ENCODE data around the gene PHOX2A. TPM values are rescaled to one million over a fixed set of nuclear protein-coding genes. Genes with fewer than 3 reads are reported as not detected.

The PHOX2A gene
- total RNA-seq, 1 donor from 2014 or later, result not detected

DNA sequence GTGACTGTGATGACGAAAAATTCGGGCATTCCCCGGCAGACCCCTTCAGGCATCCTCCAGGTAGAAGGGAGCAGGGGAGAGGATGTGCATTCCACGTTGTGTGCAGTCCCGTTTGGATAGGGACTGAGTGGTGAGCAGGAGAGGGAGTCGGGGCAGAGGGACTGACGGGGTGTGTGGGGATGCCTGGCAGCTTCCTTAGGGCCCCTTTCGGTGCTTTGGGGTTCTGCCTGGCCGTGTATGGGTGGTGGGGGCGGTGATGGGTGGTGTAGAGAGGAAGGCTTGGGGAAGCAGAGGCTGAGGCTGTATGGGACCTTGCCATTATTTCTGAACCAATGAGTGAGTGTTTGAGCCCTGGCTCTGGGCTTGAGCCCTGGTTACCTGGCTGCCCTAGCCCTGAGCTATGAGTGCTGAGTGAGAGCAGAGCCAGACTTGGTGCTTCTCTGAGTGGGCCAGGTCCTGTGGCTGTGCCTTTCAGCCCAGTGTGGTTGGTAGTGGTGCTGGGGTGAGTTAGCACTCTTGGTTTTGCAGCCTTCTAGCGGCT is 18.5 kb downstream of the PHOX2A start:
- Mint-ChIP-seq H3K36me3 (ENCODE audit: unreplicated experiment) (peaks cover 10% of the 10 kb centered on the region), H3K27me3 (ENCODE audit: unreplicated experiment) (no peaks in the 10 kb centered on the region), H3K9me3 (ENCODE audit: unreplicated experiment) (no peaks in the 10 kb centered on the region), H3K4me3 (ENCODE audit: unreplicated experiment) (peak overlapping the region; percentile 86), H3K27ac (ENCODE audit: unreplicated experiment) (peak overlapping the region; percentile 79), H3K4me1 (ENCODE audit: unreplicated experiment) (peaks cover 50% of the 10 kb centered on the region)
- DNase-seq (ENCODE audit: extremely low spot score, unreplicated experiment), result peak; percentile 54
- no peak for TF ChIP-seq CTCF (IDR thresholded peaks at IDR 0.05)

GRCh38 chr11:72224564-72225410 is 19.2 kb downstream of the PHOX2A start, which contains the start of gene INPPL1:
INPPL1 (plus strand) TSS chr11:72224767; CDS start chr11:72224985, 218 bp downstream.
- H3K27me3 Mint-ChIP-seq (ENCODE audit: unreplicated experiment), result no peaks in the 10 kb centered on the region
- peak within 1 kb of the TSS; percentile 97 for H3K27ac Mint-ChIP-seq (ENCODE audit: unreplicated experiment)
- no peaks in the 10 kb centered on the region for H3K9me3 Mint-ChIP-seq (ENCODE audit: unreplicated experiment)
- H3K36me3 Mint-ChIP-seq (ENCODE audit: unreplicated experiment), result peaks cover 6% of the 10 kb centered on the region
- no peak for TF ChIP-seq CTCF (IDR thresholded peaks at IDR 0.05)
- peak; percentile 86 for DNase-seq (ENCODE audit: extremely low spot score, unreplicated experiment)
- peak within 1 kb of the TSS; percentile 95 for H3K4me3 Mint-ChIP-seq (ENCODE audit: unreplicated experiment)
- peaks cover 50% of the 10 kb centered on the region for H3K4me1 Mint-ChIP-seq (ENCODE audit: unreplicated experiment)

DNA sequence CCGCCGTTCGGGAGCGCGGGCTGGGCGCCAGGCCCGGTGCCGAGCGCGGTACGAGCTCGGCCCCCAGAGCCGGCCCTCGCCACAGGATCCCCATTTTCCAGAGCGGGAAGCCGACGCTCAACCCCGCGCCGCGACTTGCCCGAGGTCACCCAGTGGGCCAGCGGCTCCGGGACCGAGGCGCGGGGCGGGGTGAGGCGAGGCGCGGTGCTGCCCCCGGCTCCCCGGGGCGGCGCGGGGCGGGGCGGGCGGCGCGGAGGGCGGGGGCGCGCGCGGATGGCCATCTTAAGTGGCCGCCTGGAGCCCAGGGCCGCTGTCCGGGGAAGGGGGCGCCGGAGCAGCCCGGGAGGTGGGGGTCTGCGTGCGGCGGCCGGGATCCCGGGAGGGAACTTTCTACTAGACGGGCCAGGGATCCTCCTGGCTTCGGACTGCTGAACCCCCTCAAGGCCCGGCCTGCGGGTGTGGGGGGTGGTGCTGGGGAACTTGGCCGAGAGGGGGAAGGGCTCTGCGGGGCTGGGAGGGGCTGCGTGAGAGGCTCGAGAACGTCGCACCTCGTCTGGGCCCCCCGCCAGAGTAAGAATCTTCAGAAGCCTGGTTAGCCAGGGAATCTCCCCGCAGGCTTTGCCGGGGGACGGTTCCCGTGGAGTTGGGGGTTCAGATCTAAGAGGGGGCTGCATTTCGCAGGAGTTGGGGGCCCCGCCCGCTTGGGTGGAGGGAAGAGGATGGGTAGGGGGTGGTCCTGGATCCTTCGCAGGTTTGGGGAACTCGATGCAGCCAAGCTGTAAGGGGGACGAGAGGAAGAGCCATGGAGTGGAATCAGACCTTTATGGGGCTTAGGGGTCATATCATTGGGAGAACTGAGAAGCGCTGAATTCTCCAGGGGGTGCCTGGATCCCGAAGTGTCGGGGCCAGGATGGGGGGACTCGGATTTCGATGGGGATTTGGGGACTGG is 20.1 kb downstream of the PHOX2A start:
- peaks cover under 1% of the 10 kb centered on the region for H3K27me3 Mint-ChIP-seq (ENCODE audit: unreplicated experiment)
- peak overlapping the region; percentile 97 for H3K27ac Mint-ChIP-seq (ENCODE audit: unreplicated experiment)
- peak; percentile 91 for DNase-seq (ENCODE audit: extremely low spot score, unreplicated experiment)
- peaks cover 1% of the 10 kb centered on the region for H3K36me3 Mint-ChIP-seq (ENCODE audit: unreplicated experiment)
- H3K4me3 Mint-ChIP-seq (ENCODE audit: unreplicated experiment), result peak overlapping the region; percentile 95
- H3K4me1 Mint-ChIP-seq (ENCODE audit: unreplicated experiment), result peaks cover 48% of the 10 kb centered on the region
- H3K9me3 Mint-ChIP-seq (ENCODE audit: unreplicated experiment), result no peaks in the 10 kb centered on the region
- no peak for TF ChIP-seq CTCF (IDR thresholded peaks at IDR 0.05)

GRCh38 chr11:72222907-72223614 is 20.9 kb downstream of the PHOX2A start:
- H3K4me1 Mint-ChIP-seq (ENCODE audit: unreplicated experiment), result peaks cover 41% of the 10 kb centered on the region
- H3K9me3 Mint-ChIP-seq (ENCODE audit: unreplicated experiment), result no peaks in the 10 kb centered on the region
- H3K4me3 Mint-ChIP-seq (ENCODE audit: unreplicated experiment), result peak overlapping the region; percentile 84
- DNase-seq (ENCODE audit: extremely low spot score, unreplicated experiment), result peak; percentile 98
- peak; percentile 60 for TF ChIP-seq CTCF (IDR thresholded peaks at IDR 0.05)
- peaks cover 8% of the 10 kb centered on the region for H3K27me3 Mint-ChIP-seq (ENCODE audit: unreplicated experiment)
- H3K36me3 Mint-ChIP-seq (ENCODE audit: unreplicated experiment), result no peaks in the 10 kb centered on the region
- H3K27ac Mint-ChIP-seq (ENCODE audit: unreplicated experiment), result peak overlapping the region; percentile 93
